ENCODE results near the gene TNK1. TPM values are rescaled to one million over a fixed set of nuclear protein-coding genes. Genes with fewer than 3 reads are reported as not detected.

The TNK1 gene
- total RNA-seq, 1 donor from 2014 or later: 1.8 TPM

GRCh38 chr17:7393613-7394451, 12.9 kb downstream of the TNK1 start:
- Mint-ChIP-seq H3K4me1 (peaks cover 9% of the 10 kb centered on the region), H3K9me3 (no peaks in the 10 kb centered on the region), H3K36me3 (peaks cover 7% of the 10 kb centered on the region), H3K27me3 (ENCODE audit: insufficient read depth, low read depth) (peaks cover 3% of the 10 kb centered on the region), H3K4me3 (peak overlapping the region; percentile 90), H3K27ac (no peak overlapping the region)
- H3K9me3 ChIP-seq (ENCODE audit: low read depth): no peaks in the 10 kb centered on the region
- H3K27me3 ChIP-seq: peaks cover 5% of the 10 kb centered on the region
- no peak overlapping the region for H3K9ac ChIP-seq
- peaks cover 13% of the 10 kb centered on the region for H3F3A ChIP-seq (ENCODE audit: low read depth)
- peak overlapping the region; percentile 90 for H3K4me3 ChIP-seq
- TF ChIP-seq EZH2phosphoT487 (IDR thresholded peaks at IDR 0.05) (no peak), CTCF (IDR thresholded peaks at IDR 0.05) (peak; percentile 40), EZH2 (IDR thresholded peaks at IDR 0.05) (no peak)
- H3K79me2 ChIP-seq (ENCODE audit: low read depth): no peaks in the 10 kb centered on the region
- peak; percentile 85 for DNase-seq (ENCODE audit: low spot score)
- H3K36me3 ChIP-seq: no peaks in the 10 kb centered on the region
- H2AFZ ChIP-seq (replicated peaks): peak overlapping the region; percentile 90
- peak overlapping the region; percentile 87 for H3K4me2 ChIP-seq
- H3K27ac ChIP-seq: no peak overlapping the region
- peaks cover 10% of the 10 kb centered on the region for H3K4me1 ChIP-seq
- H4K20me1 ChIP-seq (ENCODE audit: low read depth): peaks cover 10% of the 10 kb centered on the region

GRCh38 chr17:7394452-7395191, 13.7 kb downstream of the TNK1 start, which contains the start of gene PLSCR3:
Gene PLSCR3, minus strand, starts transcription at chr17:7394525. Its CDS starts 415 bp downstream, at chr17:7394110.
- TF ChIP-seq CTCF (IDR thresholded peaks at IDR 0.05): peak; percentile 59
- TF ChIP-seq EZH2phosphoT487 (IDR thresholded peaks at IDR 0.05): no peak
- Histone ChIP-seq H3K27ac (peak within 1 kb of the TSS; percentile 33), H3K4me1 (peaks cover 10% of the 10 kb centered on the region), H3F3A (ENCODE audit: low read depth) (peaks cover 16% of the 10 kb centered on the region), H3K36me3 (no peaks in the 10 kb centered on the region), H3K4me2 (peak within 1 kb of the TSS; percentile 87), H3K9ac (no peak within 1 kb of the TSS), H4K20me1 (ENCODE audit: low read depth) (peaks cover 10% of the 10 kb centered on the region), H3K9me3 (ENCODE audit: low read depth) (no peaks in the 10 kb centered on the region), H2AFZ (replicated peaks) (peak within 1 kb of the TSS; percentile 90), H3K27me3 (peaks cover 5% of the 10 kb centered on the region), H3K4me3 (peak within 1 kb of the TSS; percentile 90), H3K79me2 (ENCODE audit: low read depth) (no peaks in the 10 kb centered on the region)
- H3K27me3 Mint-ChIP-seq (ENCODE audit: insufficient read depth, low read depth): peaks cover 5% of the 10 kb centered on the region
- peak within 1 kb of the TSS; percentile 94 for H3K4me3 Mint-ChIP-seq
- DNase-seq (ENCODE audit: low spot score): peak; percentile 94
- peaks cover 6% of the 10 kb centered on the region for H3K36me3 Mint-ChIP-seq
- peaks cover 10% of the 10 kb centered on the region for H3K4me1 Mint-ChIP-seq
- peak within 1 kb of the TSS; percentile 96 for H3K27ac Mint-ChIP-seq
- H3K9me3 Mint-ChIP-seq: no peaks in the 10 kb centered on the region

- TF ChIP-seq EZH2 (IDR thresholded peaks at IDR 0.05): no peak
- no peak for TF ChIP-seq EZH2phosphoT487 (IDR thresholded peaks at IDR 0.05)
- no peak for TF ChIP-seq CTCF (IDR thresholded peaks at IDR 0.05)
- Histone ChIP-seq H3K4me3 (no peak overlapping the region), H4K20me1 (ENCODE audit: low read depth) (peaks cover 10% of the 10 kb centered on the region), H3K9me3 (ENCODE audit: low read depth) (no peaks in the 10 kb centered on the region), H3F3A (ENCODE audit: low read depth) (peaks cover 20% of the 10 kb centered on the region), H2AFZ (replicated peaks) (no peak overlapping the region), H3K4me2 (no peak overlapping the region), H3K9ac (no peak overlapping the region), H3K79me2 (ENCODE audit: low read depth) (no peaks in the 10 kb centered on the region), H3K36me3 (no peaks in the 10 kb centered on the region), H3K27me3 (peaks cover 5% of the 10 kb centered on the region), H3K4me1 (peaks cover 10% of the 10 kb centered on the region), H3K27ac (no peak overlapping the region)
- no peak overlapping the region for H3K27ac Mint-ChIP-seq
- peaks cover 4% of the 10 kb centered on the region for H3K36me3 Mint-ChIP-seq
- no peaks in the 10 kb centered on the region for H3K9me3 Mint-ChIP-seq
- peaks cover 12% of the 10 kb centered on the region for H3K4me1 Mint-ChIP-seq
- peaks cover 9% of the 10 kb centered on the region for H3K27me3 Mint-ChIP-seq (ENCODE audit: insufficient read depth, low read depth)
- DNase-seq (ENCODE audit: low spot score): no peak
- H3K4me3 Mint-ChIP-seq: peak overlapping the region; percentile 48
Measured at GRCh38 chr17:7396147-7396546, 15.3 kb downstream of the TNK1 start.

All from neural progenitor cell (in vitro differentiated cells).